HG03039 (cell line): ENCODE data around the gene ATP7B.

Experiments used
- ATAC-seq: cut with Tn5 transposase; IDR thresholded peaks from one replicate; pipeline ENCODE4 v1.9.1; 2021; ENCODE audit warnings: mild to moderate bottlenecking, moderate library complexity; ENCODE audit not compliant: unreplicated experiment

Gene ATP7B

DNA sequence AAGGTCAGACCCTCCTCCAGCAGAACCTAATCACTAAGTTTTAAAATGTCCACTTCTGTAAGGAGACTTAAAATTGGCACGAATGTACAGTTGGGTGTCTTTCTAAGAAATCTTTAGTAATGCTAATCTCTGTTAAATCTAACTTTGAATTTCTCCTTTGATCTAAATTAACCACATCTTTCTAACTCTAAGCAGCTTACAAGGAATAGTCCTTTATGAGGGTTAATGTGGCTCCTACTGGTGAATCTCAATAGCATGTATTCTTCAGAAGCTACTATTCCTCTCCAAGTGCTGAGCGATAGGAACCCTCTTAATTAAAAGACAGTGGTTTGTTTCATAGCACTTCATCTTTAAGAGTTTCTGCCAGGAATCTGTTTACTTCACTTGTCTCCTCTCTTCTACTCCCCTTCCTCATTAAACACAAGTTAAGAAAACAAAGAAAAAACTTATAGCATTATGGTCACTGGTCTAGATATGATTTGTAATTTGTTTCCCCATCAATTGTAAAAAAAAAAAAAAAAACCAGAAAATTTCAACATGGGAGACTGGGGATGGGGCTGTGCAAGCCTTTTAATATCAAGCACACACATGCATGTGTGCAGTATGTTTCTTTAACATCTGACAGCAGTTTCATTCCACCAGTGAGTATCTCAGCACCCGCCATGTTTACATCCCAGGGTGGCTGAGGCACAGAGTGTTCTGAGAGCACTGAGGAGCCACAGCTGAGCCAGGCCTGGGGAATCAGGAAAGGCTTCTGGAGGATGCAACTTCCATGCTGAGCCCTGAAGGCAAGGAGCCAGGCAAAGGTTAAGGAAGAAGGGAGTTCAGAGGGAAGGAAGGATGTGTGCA, 57.7 kb downstream of the ATP7B start:
- no peak for ATAC-seq

DNA sequence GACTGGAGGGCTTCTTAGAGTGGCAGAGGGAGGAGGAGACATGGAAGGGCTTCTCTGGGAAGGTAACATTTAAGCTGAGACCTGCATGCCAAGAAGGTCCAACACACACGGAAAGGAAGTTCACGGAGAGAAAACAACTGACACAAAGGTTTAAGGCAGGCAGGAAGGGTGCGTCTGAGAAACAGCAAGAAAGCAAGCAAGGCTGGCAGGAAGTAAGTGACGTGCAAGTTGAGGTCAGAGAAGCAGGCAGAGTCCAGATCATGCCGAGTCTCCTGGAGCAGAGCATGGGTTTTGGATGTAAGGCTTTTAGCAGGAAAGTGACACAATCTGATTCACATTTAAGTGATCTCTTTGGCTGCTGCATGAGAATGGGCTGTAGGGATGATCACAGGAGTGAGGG, 60.5 kb downstream of the ATP7B start:
- no peak for ATAC-seq

DNA sequence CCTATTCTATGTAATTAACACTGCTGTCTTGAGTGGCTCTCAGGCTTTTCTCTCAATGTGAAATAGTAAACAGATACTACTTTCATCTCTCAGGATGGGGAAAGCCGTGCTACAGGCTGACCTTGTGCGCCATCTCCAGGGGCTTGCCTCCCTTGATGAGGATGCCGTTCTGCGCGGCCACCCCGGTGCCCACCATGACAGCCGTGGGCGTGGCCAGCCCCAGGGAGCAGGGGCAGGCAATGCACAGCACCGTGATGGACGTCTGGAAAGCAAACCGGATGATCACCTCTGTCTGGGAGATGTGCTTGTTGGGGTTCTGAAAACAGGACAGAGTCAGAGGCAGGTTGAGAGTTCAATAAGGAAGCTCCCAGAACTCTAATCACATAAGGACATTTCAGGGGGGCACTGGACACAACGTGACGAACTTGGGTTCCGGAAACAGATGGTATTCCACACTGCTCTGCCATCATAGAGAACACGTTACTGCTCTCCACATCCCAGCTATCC, 65.0 kb downstream of the ATP7B start:
- no peak for ATAC-seq

DNA sequence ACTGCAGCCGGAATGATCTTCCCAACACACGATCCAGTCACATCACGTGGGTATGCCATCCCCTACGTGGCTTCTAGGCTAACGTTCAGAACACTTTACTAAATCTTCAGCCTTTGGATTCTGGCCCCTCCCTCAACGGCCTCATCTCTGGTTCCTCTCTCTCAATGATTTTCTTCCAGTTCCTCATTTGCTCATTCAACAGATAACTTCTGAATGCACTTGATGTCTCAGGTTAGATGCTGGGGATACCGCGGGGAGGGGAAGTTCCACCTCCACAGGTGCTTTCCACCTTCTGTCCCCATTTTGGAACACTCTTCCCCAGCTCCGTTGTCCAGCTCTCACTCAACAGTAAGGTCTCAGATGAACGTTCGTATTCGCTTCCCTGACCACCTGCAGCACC, 66.1 kb downstream of the ATP7B start:
- ATAC-seq = no peak

DNA sequence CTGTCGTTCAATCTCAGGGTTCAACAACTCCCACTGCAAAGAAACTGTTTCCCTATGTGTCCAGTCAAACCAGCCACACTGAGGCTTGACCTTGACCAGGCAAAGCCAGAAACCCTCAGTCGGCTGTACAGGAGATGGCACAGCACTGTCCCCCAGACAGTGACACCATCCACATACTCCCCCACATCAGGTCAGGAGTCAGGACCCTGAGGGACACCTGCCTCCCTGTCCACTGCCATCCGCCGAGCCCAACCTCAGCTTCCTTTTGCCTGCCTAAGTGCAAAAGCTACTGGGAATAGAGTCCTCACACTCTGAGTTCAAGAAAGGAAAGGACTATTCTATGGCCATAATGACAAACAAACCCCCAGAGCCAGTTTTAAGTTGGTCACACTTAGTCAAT, 66.8 kb downstream of the ATP7B start:
- ATAC-seq = no peak

DNA sequence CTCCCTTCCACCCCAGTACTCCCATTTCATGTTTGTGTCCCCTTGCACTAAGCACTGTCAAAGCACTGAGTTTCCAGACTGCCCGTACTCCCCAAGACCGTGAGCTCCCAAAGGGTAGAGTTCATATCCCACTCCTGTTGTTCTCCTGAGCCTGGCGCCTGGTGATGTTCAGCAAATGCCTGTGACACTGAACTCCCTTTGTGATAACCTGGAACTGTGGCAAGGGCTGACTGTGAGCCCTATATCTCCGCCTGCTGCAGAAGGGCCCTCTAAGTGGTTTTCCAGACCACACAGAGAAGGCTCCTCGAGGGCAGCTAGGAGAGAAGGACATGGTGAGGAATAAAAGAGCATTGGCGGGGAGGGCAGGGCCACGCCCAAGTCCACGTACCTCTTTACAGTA, 67.5 kb downstream of the ATP7B start:
- ATAC-seq = no peak

DNA sequence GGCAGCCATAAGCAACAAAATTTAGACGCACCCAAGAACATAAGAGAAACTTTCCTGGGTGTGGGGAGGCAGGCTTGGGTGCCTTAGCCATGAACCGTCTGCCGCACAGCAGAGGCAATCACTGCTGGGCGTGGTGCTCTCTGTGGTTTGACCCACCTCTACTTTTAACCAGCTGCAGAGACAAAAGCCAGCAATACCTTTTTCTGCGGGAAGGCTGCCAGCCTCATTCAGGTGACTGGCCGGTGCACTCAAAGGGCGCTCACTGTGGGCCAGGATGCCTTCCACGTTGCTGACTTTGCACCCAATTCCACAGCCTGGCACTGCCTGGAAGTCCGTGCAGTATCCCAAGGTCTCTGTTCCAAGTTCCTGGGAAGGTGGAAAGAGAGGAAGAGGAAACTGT, 69.1 kb downstream of the ATP7B start:
- no peak for ATAC-seq

DNA sequence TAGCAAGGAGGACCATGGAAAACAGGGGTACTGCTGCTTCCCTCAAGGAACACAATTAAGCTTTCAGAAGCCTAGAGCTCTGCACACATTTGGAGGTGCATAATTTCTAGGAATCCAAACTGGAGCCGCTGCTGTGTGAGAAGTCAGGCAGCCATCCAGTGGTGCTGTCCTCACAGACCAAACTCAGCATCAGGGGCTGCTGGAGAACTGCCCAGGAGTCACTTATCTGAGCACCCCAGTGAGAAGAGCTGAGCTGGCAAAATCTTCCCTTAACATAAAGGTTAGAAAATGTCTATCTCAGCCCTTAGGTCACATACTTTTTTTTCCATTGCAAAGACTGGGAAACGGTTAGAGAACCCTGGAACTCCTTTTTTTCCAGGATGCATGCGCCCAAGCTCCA, 72.8 kb downstream of the ATP7B start:
- no peak for ATAC-seq

DNA sequence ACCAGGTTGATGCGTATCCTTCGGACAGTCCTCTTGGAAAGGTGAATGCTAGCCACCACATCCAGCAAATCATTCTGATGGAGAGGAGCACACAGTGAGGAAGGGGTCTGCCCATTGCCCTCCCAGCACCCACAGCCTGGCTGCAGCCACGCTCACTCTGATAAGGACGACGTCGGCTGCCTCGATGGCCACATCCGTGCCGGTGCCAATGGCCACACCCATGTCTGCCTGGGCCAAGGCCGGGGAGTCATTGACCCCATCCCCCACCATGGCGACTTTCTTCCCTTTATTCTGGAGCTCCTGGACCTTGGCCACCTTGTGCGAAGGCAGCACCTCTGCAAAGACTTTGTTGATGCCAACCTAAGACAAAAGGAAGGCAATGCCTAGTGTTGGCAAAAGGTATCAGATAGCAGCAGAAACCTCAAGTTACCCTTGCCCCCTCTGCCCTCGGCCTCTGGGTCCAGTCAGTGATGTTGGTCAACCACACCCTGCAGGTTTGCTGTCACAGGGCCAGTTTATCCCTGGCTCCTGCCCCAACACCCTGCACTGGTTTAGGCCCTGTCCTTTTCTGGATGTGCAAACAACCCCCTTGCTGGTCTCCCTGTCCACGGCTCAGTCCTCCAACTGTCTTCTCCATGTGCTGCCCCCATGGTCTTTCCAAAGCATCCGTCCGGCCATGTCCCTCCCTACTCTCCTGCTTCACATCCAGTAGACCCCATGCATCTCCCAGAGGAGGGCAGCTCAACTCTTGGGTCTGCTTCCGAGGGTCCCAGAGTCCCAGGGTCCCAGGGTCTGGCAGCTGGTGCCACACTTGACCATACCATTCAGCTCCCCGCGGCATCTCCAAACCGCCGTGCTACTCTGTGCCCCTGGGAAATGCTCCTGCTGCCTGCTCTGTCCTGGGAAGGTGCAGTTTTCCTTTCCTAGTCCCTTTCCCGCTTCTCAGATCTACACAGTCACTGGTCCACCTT, 73.6 kb downstream of the ATP7B start:
- ATAC-seq = no peak

DNA sequence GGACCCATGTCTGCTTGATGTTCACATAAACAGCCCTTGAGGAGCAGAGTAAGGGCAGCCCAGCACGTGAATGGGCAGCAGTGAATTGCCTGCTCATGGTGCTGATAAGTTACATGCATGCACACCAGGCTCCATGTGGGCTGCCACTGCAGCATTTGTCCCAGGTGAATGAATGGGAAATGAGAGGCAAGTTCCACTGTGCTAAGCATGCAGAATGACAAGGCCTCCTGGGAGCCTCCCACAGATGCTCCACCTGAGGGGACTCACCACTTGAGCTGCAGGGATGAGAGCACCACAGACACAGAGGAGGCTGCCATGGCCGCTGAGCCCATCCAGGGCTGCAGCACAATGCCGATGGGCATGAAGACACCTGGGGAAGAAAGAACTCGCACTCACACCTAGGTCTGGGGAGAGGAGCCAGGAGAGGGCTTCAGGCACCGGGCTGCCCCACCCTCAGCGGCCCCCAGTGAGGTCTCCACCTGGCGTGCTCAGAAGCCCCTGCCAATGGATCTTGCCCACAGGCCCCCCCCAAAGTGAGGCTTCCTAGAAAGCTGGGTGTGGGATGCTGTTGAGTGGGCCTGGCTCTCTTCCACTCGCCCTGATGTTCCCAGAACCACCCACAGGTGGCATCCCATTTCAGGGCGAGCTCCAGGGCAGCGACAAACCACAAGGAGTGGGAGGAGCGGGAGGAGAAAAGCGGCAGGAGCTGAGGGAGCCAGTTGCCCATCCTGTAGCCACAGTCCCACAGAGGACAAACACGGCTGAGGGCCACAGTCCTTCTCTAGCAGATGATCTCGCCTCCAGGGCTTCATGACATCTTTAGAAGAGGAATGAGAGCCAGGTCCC, 75.7 kb downstream of the ATP7B start:
- no peak for ATAC-seq

DNA sequence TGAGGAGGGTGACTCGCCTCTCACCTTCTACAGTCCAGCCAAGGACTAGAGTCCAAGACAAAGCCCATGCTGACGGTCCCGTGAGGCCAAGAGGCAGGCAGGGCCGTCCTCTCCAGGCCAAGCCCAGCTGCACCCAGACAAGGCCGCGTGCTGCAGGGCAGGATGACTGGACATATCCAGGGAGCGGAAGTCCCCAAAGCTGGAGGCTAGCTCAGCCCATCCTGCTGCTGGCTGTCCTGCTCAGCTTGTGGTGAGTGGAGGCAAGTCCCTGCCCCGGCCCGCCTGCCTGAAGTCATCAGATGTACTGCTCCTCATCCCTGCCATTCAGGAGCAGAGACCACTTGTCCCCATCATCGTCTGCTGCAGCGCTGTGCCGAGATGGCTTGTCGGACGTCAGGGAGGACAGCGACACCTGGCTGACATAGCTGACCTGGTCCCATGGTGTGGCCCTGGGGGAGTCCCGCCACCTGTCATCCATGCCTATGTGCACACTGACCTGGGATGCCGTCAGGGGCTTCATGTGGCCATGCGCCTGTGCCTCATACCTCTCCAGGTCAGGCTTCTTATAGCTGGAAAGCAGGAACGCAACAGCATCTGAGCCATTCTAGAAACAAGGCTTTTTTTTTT, 76.7 kb downstream of the ATP7B start:
- no peak for ATAC-seq

DNA sequence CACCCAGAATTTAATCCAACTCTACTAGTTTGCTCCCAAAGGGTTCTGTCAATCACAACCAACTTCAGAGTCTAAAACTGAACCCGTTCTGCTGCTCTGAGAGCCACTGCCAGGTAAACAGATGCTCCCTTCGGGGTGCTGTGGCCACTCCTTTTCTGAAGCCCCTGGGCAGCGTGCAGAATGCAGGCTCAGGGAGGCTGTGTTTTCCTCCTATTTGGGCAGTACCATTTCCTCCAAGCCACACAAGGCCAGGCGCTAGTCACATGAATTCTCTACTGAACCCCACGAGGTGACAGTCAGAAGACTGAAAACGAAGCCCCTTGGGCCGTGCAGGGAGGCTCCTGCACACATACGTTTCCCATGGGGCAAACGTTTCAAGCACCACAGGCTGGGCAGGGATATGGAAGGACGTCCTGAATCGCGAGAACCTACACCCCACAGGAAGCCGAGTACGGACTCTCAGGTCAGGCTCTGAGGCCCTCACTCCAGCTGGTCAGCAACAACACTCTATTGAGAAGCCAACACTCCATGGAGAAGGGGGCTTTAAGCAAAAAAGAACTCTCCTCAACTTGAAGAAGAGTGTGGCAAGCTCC, 77.7 kb downstream of the ATP7B start:
- ATAC-seq = no peak

DNA sequence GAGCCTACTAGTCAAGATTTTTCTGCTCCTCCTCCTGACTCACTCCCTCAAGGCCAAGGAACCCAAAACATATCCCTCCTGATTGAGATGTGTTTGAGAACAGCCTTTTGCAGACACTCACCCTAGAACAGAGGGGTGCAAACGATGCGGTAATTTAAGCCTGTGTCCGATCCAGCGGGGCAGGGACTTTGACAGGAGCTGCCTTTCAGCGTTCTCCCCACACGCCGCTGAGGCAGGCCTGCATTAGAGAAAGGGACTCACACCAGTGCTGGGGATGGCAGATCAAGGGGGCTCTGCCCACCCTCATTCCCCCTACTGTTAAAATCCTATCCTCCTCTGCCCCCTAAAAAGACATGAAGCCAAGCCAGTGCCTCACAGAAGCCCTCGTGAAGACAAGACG, 79.0 kb downstream of the ATP7B start:
- no peak for ATAC-seq

DNA sequence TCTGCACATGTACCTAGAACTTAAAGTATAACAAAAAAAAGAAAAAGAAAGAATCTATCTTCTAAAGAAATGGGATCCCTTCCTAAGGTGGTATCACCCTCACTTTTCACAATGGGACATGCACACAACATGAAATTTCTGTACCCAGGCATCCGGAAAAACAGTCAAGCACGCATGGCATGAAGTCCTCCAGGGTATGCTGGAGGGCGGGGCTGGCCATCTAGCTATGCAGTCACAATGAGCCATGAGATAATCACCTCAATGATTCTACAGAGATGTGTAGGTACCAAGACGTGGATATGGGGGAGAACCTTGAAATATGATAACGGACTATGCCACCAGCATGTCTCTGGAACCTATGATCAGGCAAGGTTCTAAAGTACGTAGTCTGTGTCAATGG, 79.6 kb downstream of the ATP7B start:
- ATAC-seq = no peak

DNA sequence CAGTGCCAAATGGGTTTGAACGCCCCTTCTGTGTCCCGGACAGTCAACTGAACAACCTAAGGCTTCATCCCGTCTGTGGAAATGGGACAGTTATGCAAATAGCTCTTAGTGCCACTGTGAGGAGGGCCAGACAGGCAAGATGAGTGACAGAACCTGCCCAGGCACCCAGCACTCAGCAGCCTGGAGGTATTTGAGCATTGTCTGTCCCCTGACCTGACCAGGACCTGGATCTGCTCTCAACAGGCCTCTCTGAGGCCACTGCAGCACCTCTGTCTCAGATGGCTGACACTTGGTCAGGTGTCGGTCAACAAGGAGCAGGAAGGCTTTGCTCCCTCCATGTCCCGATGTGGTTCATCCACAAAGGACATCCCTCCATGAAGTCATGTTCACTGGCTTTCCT, 81.6 kb downstream of the ATP7B start:
- ATAC-seq = no peak

DNA sequence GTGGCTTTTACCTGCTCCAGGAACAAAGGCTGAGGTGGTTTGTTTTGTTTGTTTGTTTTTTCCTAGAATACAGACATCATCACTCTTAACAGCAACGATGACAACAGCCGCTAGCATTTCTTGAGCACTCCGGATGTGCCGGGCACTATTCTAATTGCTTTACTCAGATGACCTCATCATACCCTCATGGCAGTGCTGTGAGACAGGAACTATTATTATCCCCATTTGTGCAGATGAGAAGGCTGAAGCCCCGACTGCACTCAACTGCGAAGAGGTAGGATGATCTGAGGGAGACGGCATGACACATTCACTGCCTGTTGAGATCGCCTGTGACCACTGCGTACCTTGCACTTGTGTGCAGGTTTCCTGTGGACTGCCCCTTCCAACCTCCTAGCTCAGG, 83.0 kb downstream of the ATP7B start:
- ATAC-seq = no peak

DNA sequence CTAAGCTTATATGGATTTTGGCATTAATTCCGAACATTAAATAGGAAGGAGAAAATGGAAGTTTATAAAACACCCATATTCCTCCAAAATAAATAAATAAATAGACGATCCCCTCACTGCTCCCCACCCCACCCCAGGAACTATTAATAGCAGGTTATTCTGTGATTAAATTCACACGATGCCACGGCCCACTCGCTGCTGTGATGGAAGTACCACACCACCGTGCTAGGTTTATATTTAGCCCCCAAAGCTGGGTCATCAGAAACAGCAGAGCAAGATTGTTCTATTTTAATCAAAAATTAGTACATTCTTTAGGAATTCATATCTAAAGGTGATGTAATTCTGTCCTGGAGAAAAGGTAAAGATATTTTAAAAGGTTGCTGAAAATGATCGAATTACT, 84.1 kb downstream of the ATP7B start:
- ATAC-seq = no peak

DNA sequence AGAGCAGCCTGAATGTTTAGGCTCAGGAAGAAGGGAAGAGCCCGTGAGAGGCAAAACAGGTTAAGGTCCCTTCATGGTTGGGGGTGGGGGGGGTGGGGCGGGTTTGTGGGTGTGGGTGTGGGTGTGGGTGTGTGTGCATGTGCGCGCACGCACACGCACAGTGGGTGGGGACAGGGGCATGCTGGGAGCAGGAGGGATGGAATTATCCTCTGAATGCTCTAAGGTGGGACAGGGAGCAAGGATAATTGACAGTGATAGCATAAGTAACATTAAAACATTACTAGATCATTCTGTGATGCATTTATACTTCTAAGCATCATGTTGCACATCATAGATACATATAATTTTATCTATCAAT, 84.7 kb downstream of the ATP7B start:
- ATAC-seq = no peak

DNA sequence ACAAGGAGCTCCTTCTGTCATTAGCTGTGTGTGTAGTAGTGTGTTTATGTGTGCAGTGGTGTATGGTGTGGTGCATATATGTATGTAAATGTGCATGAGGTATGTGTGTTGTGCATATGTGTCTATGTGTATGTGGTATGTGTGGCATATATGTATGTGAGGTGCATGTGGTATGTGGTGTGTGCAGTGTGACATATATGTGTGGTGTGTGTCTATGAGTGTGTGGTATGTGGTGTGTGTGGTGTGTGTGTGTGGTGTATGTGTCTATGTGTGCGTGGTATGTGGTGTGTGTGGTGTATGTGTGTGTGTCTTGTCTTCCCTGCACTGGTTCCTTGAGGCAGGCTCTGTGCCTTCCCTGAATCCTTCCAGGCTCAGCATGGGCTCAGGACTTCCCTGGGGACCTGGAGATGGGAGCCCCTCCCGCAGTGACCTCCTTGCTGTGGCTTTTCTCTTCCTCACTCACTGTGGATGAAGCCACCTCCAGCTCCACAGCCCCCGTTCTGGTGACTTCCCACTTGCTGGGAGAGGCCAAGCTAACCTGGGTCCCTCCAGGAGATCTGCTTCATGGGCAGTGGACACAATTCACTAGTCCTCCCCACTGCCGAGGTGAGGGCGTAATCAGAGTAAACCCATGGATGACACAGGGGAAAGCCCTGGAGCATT, 85.3 kb downstream of the ATP7B start:
- ATAC-seq = no peak
